Natural killer cell (primary cell): Measurements from ENCODE around the gene DSP. TPM values are rescaled to one million over a fixed set of nuclear protein-coding genes. Genes with fewer than 3 reads are reported as not detected.
A peak's percentile ranks its signal among the peaks of the same experiment; 100 is the strongest.

Experiments
- ATAC-seq, 3 donors: fragments of 150-1000 bp in 2 of 3; fragments of 200-7000 bp in 1 of 3; cut with Tn5 transposase; 1 replicate in 1 of 3; 2 replicates in 2 of 3; pipeline ENCODE4 v1.10.0; 2021; ENCODE audit warnings: mild to moderate bottlenecking in 2 of 3, moderate library complexity in 2 of 3
- DNase-seq, 2 donors: peaks; one replicate each; pipeline versions ENCODE4 v3.0.0 to v3.0.0-alpha.2; 2013 to 2021; ENCODE audit warnings: mixed read lengths in 1 of 2
- H3K27ac ChIP-seq: one replicate; pipeline ENCODE4 v1.5.1; 2013; ENCODE audit warnings: mild to moderate bottlenecking, low read length
- H3K27me3 ChIP-seq: one replicate; pipeline ENCODE4 v1.6.1; 2013; ENCODE audit warnings: low read length; ENCODE audit not compliant: control insufficient read depth, insufficient read depth
- H3K36me3 ChIP-seq: one replicate; pipeline ENCODE4 v1.6.1; 2013; ENCODE audit warnings: low read length; ENCODE audit not compliant: control insufficient read depth, insufficient read depth
- H3K4me1 ChIP-seq: one replicate; pipeline ENCODE4 v1.6.1; 2013; ENCODE audit warnings: low read length; ENCODE audit not compliant: control insufficient read depth, insufficient read depth
- H3K4me3 ChIP-seq: one replicate; pipeline ENCODE4 v1.5.1; 2013; ENCODE audit warnings: low read length
- H3K9me3 ChIP-seq: one replicate; pipeline ENCODE4 v1.6.1; 2013; ENCODE audit warnings: low read length; ENCODE audit not compliant: control insufficient read depth, insufficient read depth
- H3K27ac Mint-ChIP-seq, 2 donors: one replicate each; pipeline ENCODE4 v1.8.0; 2022; ENCODE audit warnings: mild to moderate bottlenecking in 2 of 2, mixed read lengths in 2 of 2, moderate library complexity in 1 of 2
- H3K27me3 Mint-ChIP-seq, 2 donors: one replicate each; pipeline ENCODE4 v1.8.0; 2022; ENCODE audit warnings: low read depth in 2 of 2, mixed read lengths in 2 of 2
- H3K36me3 Mint-ChIP-seq: one replicate; pipeline ENCODE4 v1.8.0; 2022; ENCODE audit warnings: mixed read lengths
- H3K4me1 Mint-ChIP-seq, 2 donors: one replicate each; pipeline ENCODE4 v1.8.0; 2022; ENCODE audit warnings: mixed read lengths in 2 of 2
- H3K4me3 Mint-ChIP-seq: one replicate; pipeline ENCODE4 v1.8.0; 2022; ENCODE audit warnings: mild to moderate bottlenecking, moderate library complexity, mixed read lengths
- H3K9me3 Mint-ChIP-seq, 2 donors: one replicate each; pipeline ENCODE4 v1.8.0; 2022; ENCODE audit warnings: mixed read lengths in 2 of 2
- CTCF ChIP-seq: fragments of 200-600 bp; IDR thresholded peaks from one replicate; pipeline ENCODE4 v1.8.0; 2022; ENCODE audit warnings: antibody characterized with exemption
- WGBS: methylation state at CpG from one replicate; pipeline ENCODE4 v1.1.7; 2013; ENCODE audit warnings: missing lambda C conversion rate; ENCODE audit not compliant: insufficient coverage; 5-methylcytosine and 5-hydroxymethylcytosine counted together
- intact Hi-C: fragments of 100-400 bp; cut with micrococcal nuclease; formaldehyde crosslinking; loops from one replicate; pipeline ENCODE4 v1.14.2; 2022
- total RNA-seq, 4 donors: library from RNA; stranded (reverse); fragments of 120-200 nt in 1 of 4; gene quantifications; one replicate each; pipeline versions ENCODE4 v1.2.3 to v1.2.4, GENCODE V29; 2013 to 2022

DSP gene
- total RNA-seq, 3 donors from 2014 or later (not counting 1 experiment from before 2014, with no cell fraction given): 0.05 to 0.26 TPM; not detected in 1

- Mint-ChIP-seq H3K4me1 (peaks cover 38 to 41% of the 10 kb centered on the region in 2 donors), H3K36me3 (no peaks in the 10 kb centered on the region), H3K4me3 (peak overlapping the region; percentile 99), H3K9me3 (no peaks in the 10 kb centered on the region), H3K27me3 (peaks cover 7 to 11% of the 10 kb centered on the region in 2 donors), H3K27ac (peak overlapping the region; percentile 75 to 97)
- peaks cover 8% of the 10 kb centered on the region for H3K4me1 ChIP-seq
- no peak overlapping the region for H3K4me3 ChIP-seq
- 92% methylated on average over 2 of the region's 3 CpGs for WGBS
- H3K27ac ChIP-seq: no peak overlapping the region
- ATAC-seq (no peak), DNase-seq (no peak)
- intact Hi-C loops: no loop called here
- no peaks in the 10 kb centered on the region for H3K9me3 ChIP-seq
- no peaks in the 10 kb centered on the region for H3K27me3 ChIP-seq
- peaks cover 2% of the 10 kb centered on the region for H3K36me3 ChIP-seq
- no peak for TF ChIP-seq CTCF
Measured at GRCh38 chr6:7589221-7589620, 47.8 kb downstream of the DSP start.

DNA sequence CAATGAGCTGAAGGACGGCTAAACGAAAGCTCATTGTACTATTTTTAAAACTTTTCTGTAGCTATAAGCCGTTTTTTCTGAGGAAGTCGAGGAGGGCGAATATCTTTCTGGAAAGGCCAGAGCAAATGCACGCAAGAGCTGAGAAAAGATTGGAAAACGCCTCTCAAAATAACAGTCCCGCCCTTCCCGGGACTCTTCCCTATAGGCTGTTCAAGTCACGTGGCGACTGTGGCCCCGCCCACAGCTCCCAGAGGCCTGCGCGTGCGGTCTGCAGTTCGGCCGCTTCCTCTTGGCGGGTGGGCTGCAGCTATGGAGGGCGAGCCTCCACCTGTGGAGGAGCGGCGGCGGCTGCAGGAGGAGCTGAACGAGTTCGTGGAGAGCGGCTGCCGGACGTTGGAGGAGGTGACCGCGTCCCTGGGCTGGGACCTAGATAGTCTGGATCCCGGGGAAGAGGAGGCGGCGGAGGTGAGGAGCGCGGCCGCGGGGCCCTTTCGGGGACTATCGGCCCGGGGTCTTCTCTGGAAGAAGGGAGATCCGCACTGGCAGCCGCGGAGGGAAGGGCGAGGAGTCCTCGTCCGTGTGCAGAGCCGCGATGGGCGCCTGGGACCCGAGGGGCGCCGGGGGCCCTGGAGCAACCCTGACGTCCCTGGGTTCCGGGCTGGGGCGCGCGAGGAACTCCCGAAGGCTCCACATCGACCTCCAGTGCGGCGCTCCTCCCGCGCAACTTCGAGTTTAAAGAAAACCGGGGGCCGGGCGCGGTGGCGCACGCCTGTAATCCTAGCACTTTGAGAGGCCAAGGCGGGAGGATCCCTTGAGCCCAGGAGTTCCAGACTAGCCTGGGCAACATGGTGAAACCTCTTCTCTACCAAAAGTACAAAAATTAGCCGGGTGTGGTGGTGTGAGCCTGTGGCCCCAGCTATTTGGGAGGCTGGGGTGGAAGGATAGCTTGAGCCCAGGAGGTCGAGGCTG is 48.8 kb downstream of the DSP start, which contains the start of gene SNRNP48:
SNRNP48 (plus strand) TSS at position 250 of the 969 bp plus-strand sequence; CDS start at position 310, 60 bp downstream.
- H3K27ac Mint-ChIP-seq: peak within 1 kb of the TSS; percentile 75 to 97
- ATAC-seq (peak; percentile 99 to 100 (median 99)), DNase-seq (peak; percentile 93 to 94)
- no peaks in the 10 kb centered on the region for H3K36me3 Mint-ChIP-seq
- no peak for TF ChIP-seq CTCF
- WGBS: 1% methylated on average over 72 of the region's 72 CpGs
- Histone ChIP-seq H3K4me3 (peak within 1 kb of the TSS; percentile 72), H3K27me3 (no peaks in the 10 kb centered on the region), H3K27ac (peak within 1 kb of the TSS; percentile 19), H3K9me3 (no peaks in the 10 kb centered on the region), H3K36me3 (peaks cover 11% of the 10 kb centered on the region), H3K4me1 (peaks cover 8% of the 10 kb centered on the region)
- intact Hi-C loops: loop anchor here (1.0 kb wide), 1 partner anchor 201 kb away; the partner anchor contains the start of genes CAGE1 and RIOK1
- peaks cover under 1% of the 10 kb centered on the region in 2 donors for H3K27me3 Mint-ChIP-seq
- H3K4me3 Mint-ChIP-seq: peak within 1 kb of the TSS; percentile 99
- peaks cover 38 to 41% of the 10 kb centered on the region in 2 donors for H3K4me1 Mint-ChIP-seq
- no peaks in the 10 kb centered on the region for H3K9me3 Mint-ChIP-seq

GRCh38 chr6:7590918-7591302 is 49.4 kb downstream of the DSP start:
- Histone ChIP-seq H3K4me1 (peaks cover 8% of the 10 kb centered on the region), H3K27ac (no peak overlapping the region), H3K27me3 (no peaks in the 10 kb centered on the region), H3K4me3 (peak overlapping the region; percentile 72), H3K36me3 (peaks cover 15% of the 10 kb centered on the region), H3K9me3 (no peaks in the 10 kb centered on the region)
- intact Hi-C loops: loop anchor here (1.0 kb wide), 1 partner anchor 202 kb away; the partner anchor contains the start of genes CAGE1 and RIOK1
- H3K27ac Mint-ChIP-seq: peak overlapping the region; percentile 75 to 97
- H3K36me3 Mint-ChIP-seq: no peaks in the 10 kb centered on the region
- DNase-seq (peak in 1 of 2 donors; percentile 15), ATAC-seq (no peak)
- H3K4me3 Mint-ChIP-seq: peak overlapping the region; percentile 99
- 53% methylated on average over 10 of the region's 10 CpGs for WGBS
- no peak for TF ChIP-seq CTCF
- H3K9me3 Mint-ChIP-seq: no peaks in the 10 kb centered on the region
- H3K4me1 Mint-ChIP-seq: peaks cover 38 to 41% of the 10 kb centered on the region in 2 donors
- H3K27me3 Mint-ChIP-seq: no peaks in the 10 kb centered on the region
